Keratinocyte (primary cell): ENCODE data around the gene LRRN4CL. TPM values are rescaled to one million over a fixed set of nuclear protein-coding genes. Genes with fewer than 3 reads are reported as not detected.
A peak's percentile ranks its signal among the peaks of the same experiment; 100 is the strongest.
"Not testable (repeated sequence)": the region's sequence is repeated elsewhere in the genome, so short reads cannot be mapped to it uniquely, and the experiment has no call there.

Source experiments
- DNase-seq: peaks from one replicate; pipeline ENCODE4 v3.0.0-alpha.2; 2011; ENCODE audit warnings: low read depth, missing footprints, low spot score
- FAIRE-seq: peaks from 2 replicates; lab custom pipeline; 2011; peaks lifted over from hg19 to GRCh38; lab: Jason Lieb, UNC
- H2AFZ ChIP-seq: 2 replicates; pipeline ENCODE4 v1.6.0; 2012; ENCODE audit warnings: low read length, control low read depth, inconsistent platforms; ENCODE audit not compliant: control insufficient read depth
- H3K27ac ChIP-seq: 2 replicates; pipeline ENCODE4 v1.5.1; 2011; ENCODE audit warnings: low read length; ENCODE audit not compliant: control insufficient read depth, insufficient read depth
- H3K27me3 ChIP-seq: 3 replicates; pipeline ENCODE4 v1.6.0; 2011; ENCODE audit warnings: low read length; ENCODE audit not compliant: control insufficient read depth, insufficient read depth; ENCODE audit errors: extremely low read depth
- H3K36me3 ChIP-seq, 2 experiments: 2 replicates in 1 of 2; 3 replicates in 1 of 2; pipeline ENCODE4 v1.5.1; 2011; ENCODE audit warnings: low read length in 2 of 2, mild to moderate bottlenecking in 1 of 2; ENCODE audit not compliant: control insufficient read depth in 2 of 2, insufficient read depth in 2 of 2; ENCODE audit errors: extremely low read depth in 1 of 2
- H3K4me1 ChIP-seq: 3 replicates; pipeline ENCODE4 v1.5.1; 2011; ENCODE audit warnings: low read length; ENCODE audit not compliant: control insufficient read depth, insufficient read depth; ENCODE audit errors: extremely low read depth
- H3K4me2 ChIP-seq: 3 replicates; pipeline ENCODE4 v1.6.0; 2011; ENCODE audit warnings: low read depth, low read length; ENCODE audit not compliant: control insufficient read depth, insufficient read depth; ENCODE audit errors: extremely low read depth
- H3K4me3 ChIP-seq, 3 experiments: fragments of 200-600 bp in 1 of 3; sonication (generic) in 1 of 3; 2 replicates in 2 of 3; 3 replicates in 1 of 3; pipeline ENCODE4 v1.5.1; 2011 to 2016; ENCODE audit warnings: low read length in 3 of 3, mild to moderate bottlenecking in 3 of 3, control low read depth in 2 of 3, inconsistent platforms in 1 of 3, low read depth in 1 of 3, mixed read lengths in 1 of 3, mixed run types in 1 of 3, moderate library complexity in 1 of 3; ENCODE audit not compliant: control insufficient read depth in 2 of 3, insufficient read depth in 2 of 3; ENCODE audit errors: extremely low read depth in 1 of 3
- H3K79me2 ChIP-seq: 2 replicates; pipeline ENCODE4 v1.6.0; 2012; ENCODE audit warnings: low read length; ENCODE audit not compliant: control insufficient read depth, insufficient read depth
- H3K9ac ChIP-seq: 3 replicates; pipeline ENCODE4 v1.6.0; 2011; ENCODE audit warnings: low read length; ENCODE audit not compliant: control insufficient read depth, insufficient read depth; ENCODE audit errors: extremely low read depth
- H3K9me1 ChIP-seq: 3 replicates; pipeline ENCODE4 v1.6.0; 2011; ENCODE audit warnings: low read length; ENCODE audit not compliant: control insufficient read depth, insufficient read depth; ENCODE audit errors: extremely low read depth
- H3K9me3 ChIP-seq: 2 replicates; pipeline ENCODE4 v1.5.1; 2012; ENCODE audit warnings: low read depth, low read length; ENCODE audit not compliant: control insufficient read depth
- H4K20me1 ChIP-seq: 3 replicates; pipeline ENCODE4 v1.6.0; 2011; ENCODE audit warnings: low read length; ENCODE audit not compliant: control insufficient read depth, insufficient read depth; ENCODE audit errors: extremely low read depth
- EZH2 ChIP-seq: IDR thresholded peaks from one replicate; pipeline ENCODE4 v1.6.1; 2012; ENCODE audit warnings: inconsistent platforms, mild to moderate bottlenecking, low read length, moderate library complexity
- dilution Hi-C: fragments of 300-500 bp; cut with MboI; formaldehyde crosslinking; loops from one replicate; pipeline ENCODE4 v1.7.0; 2020; ENCODE audit warnings: low sequenced_read_pairs; ENCODE audit not compliant: extremely low pct_ligation_motif_present
- polyA plus RNA-seq, 5 experiments: library from polyadenylated mRNA; depleted of rRNA in 3 of 5; stranded (reverse) in 3 of 5; stranded (forward) in 1 of 5; unstranded in 1 of 5; fragments of >200 nt; gene quantifications; 1 replicate in 1 of 5; 2 replicates in 3 of 5; 3 replicates in 1 of 5; pipeline versions ENCODE4 v1.2.1 to v1.2.3, GENCODE V29; 2011 to 2012; ENCODE audit warnings: missing spikeins in 2 of 5, low read depth in 1 of 5, low replicate concordance in 1 of 5
- TF ChIP-seq, protein P1 (sequence below), 3 experiments: IDR thresholded peaks in 1 of 3; conservative IDR thresholded peaks in 1 of 3; optimal IDR thresholded peaks in 1 of 3; 2 replicates in 2 of 3; 3 replicates in 1 of 3; pipeline versions ENCODE3 to v1.5.1; 2011; ENCODE audit warnings: low read length in 3 of 3, mild to moderate bottlenecking in 3 of 3, moderate library complexity in 2 of 3, control low read depth in 1 of 3, inconsistent platforms in 1 of 3; ENCODE audit not compliant: insufficient read depth in 2 of 3; ENCODE audit errors: extremely low read depth in 1 of 3

LRRN4CL gene
- polyA plus RNA-seq, 1 donor (not counting 4 experiments of a cell fraction or from before 2014, with no cell fraction given): 0.08 TPM

DNA sequence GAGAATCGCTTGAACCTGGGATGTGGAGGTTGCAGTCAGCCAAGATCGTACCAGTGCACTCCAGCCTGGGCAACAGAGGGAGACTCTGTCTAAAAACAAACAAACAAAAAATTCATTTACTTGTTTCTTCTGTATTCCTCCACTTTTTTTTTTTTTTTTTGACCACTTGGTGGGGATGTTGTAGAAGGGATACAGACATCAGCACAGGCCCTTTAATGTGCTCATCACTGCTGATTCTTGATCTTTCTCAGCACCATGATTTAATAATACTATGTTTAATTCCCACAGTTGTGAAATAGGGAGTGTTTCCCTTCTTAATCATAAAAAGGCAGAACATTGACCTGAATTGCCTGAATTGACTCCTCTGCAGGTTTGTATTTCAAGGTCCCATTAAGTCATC lies 43.5 kb upstream of the LRRN4CL start:
- Histone ChIP-seq H3K9me3 (no peaks in the 10 kb centered on the region), H3K27ac (no peak overlapping the region), H3K4me1 (peaks cover 14% of the 10 kb centered on the region), H3K79me2 (peaks cover 38% of the 10 kb centered on the region), H3K4me2 (no peak overlapping the region), H2AFZ (no peak overlapping the region), H3K4me3 (no peak overlapping the region), H3K36me3 (peaks cover 8 to 9% of the 10 kb centered on the region in 2 experiments), H3K9me1 (no peaks in the 10 kb centered on the region), H3K27me3 (no peaks in the 10 kb centered on the region), H3K9ac (no peak overlapping the region), H4K20me1 (no peaks in the 10 kb centered on the region)
- dilution Hi-C loops: no loop called here
- TF ChIP-seq EZH2: no peak
- TF ChIP-seq, protein P1, sequence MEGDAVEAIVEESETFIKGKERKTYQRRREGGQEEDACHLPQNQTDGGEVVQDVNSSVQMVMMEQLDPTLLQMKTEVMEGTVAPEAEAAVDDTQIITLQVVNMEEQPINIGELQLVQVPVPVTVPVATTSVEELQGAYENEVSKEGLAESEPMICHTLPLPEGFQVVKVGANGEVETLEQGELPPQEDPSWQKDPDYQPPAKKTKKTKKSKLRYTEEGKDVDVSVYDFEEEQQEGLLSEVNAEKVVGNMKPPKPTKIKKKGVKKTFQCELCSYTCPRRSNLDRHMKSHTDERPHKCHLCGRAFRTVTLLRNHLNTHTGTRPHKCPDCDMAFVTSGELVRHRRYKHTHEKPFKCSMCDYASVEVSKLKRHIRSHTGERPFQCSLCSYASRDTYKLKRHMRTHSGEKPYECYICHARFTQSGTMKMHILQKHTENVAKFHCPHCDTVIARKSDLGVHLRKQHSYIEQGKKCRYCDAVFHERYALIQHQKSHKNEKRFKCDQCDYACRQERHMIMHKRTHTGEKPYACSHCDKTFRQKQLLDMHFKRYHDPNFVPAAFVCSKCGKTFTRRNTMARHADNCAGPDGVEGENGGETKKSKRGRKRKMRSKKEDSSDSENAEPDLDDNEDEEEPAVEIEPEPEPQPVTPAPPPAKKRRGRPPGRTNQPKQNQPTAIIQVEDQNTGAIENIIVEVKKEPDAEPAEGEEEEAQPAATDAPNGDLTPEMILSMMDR (optimal IDR thresholded peaks at IDR 0.05 in 1 of 3, IDR thresholded peaks at IDR 0.05 in 1 of 3, conservative IDR thresholded peaks at IDR 0.05 in 1 of 3; ENCODE audit: extremely low read depth in 1 of 3, insufficient read depth in 2 of 3, low read length in 3 of 3): peak in 1 of 3 experiments; percentile 9
- FAIRE-seq (no peak), DNase-seq (no peak)

DNA sequence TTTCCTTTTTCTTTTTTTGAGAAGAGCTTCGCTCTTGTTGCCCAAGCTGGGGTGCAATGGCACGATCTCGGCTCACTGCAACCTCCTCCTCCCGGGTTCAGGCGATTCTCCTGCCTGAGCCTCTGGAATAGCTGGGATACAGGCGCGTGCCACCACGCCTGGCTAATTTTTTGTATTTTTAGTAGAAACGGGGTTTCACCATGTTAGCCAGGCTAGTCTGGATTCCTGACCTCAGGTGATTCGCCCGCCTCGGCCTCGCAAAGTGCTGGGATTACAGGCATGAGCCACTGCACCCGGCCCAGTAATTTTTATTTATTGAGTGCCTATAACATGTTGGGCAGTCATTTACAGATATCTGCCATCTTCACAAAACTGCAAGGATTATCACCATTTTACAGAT lies 40.7 kb upstream of the LRRN4CL start:
- H3K36me3 ChIP-seq, H2AFZ ChIP-seq, DNase-seq, H3K9me3 ChIP-seq, H3K27me3 ChIP-seq, H3K9me1 ChIP-seq, FAIRE-seq, dilution Hi-C loops, H4K20me1 ChIP-seq: not testable (repeated sequence)
- H3K27ac ChIP-seq: peak overlapping the region; percentile 87
- peak overlapping the region; percentile 69 to 80 (median 79) for H3K4me3 ChIP-seq
- peaks cover 14% of the 10 kb centered on the region for H3K4me1 ChIP-seq
- peaks cover 55% of the 10 kb centered on the region for H3K79me2 ChIP-seq
- peak overlapping the region; percentile 76 for H3K4me2 ChIP-seq
- H3K9ac ChIP-seq: peak overlapping the region; percentile 94
